OCI-LY7 (cell line): ENCODE results near the gene PHF19. TPM values are rescaled to one million over a fixed set of nuclear protein-coding genes. Genes with fewer than 3 reads are reported as not detected.

Source experiments
- BruUV-seq: library from RNA; stranded (reverse); fragments of 400-500 nt; replicated peaks from 2 replicates; lab custom pipeline; 2021; lab: Mats Ljungman, UMichigan
- CTCF ChIA-PET: fragments of 300-600 bp; sonication (Branson Sonifier 250); formaldehyde crosslinking; loops from one replicate; lab custom pipeline; 2022; ENCODE audit warnings: antibody characterized with exemption; ENCODE audit not compliant: unreplicated experiment; lab: Charles Lee
- POLR2A ChIA-PET: fragments of 300-600 bp; sonication (Branson Sonifier 250); formaldehyde crosslinking; loops from one replicate; lab custom pipeline; 2022; ENCODE audit warnings: antibody characterized with exemption; lab: Charles Lee
- DNase-seq: peaks from one replicate; pipeline ENCODE4 v3.0.0-alpha.2; 2015; ENCODE audit warnings: low spot score
- H2AFZ ChIP-seq: fragments of 200-600 bp; sonication (generic), shearing (Covaris generic); 2 replicates; pipeline ENCODE4 v1.6.1; 2014; ENCODE audit warnings: mild to moderate bottlenecking, antibody characterized with exemption, low read length, moderate library complexity
- H3K27ac ChIP-seq: fragments of 200-600 bp; sonication (generic); 2 replicates; pipeline ENCODE4 v1.5.1; 2014; ENCODE audit warnings: mixed run types, low read depth, mild to moderate bottlenecking, moderate library complexity, low read length, inconsistent platforms; ENCODE audit not compliant: poor library complexity, severe bottlenecking
- H3K36me3 ChIP-seq: fragments of 200-600 bp; sonication (generic); 2 replicates; pipeline ENCODE4 v1.6.1; 2014; ENCODE audit warnings: mild to moderate bottlenecking, antibody characterized with exemption, low read length, moderate library complexity, mixed read lengths; ENCODE audit not compliant: insufficient read depth
- H3K4me1 ChIP-seq: fragments of 200-600 bp; sonication (generic); 2 replicates; pipeline ENCODE4 v1.5.1; 2014; ENCODE audit warnings: mild to moderate bottlenecking, low read length; ENCODE audit not compliant: insufficient read depth, poor library complexity, severe bottlenecking
- H3K4me2 ChIP-seq: fragments of 200-600 bp; sonication (generic); 2 replicates; pipeline ENCODE4 v1.6.1; 2014; ENCODE audit warnings: mild to moderate bottlenecking, low read length
- H3K4me3 ChIP-seq: fragments of 200-600 bp; sonication (generic); 2 replicates; pipeline ENCODE4 v1.5.1; 2014; ENCODE audit warnings: mild to moderate bottlenecking, low read depth, low read length; ENCODE audit not compliant: poor library complexity, severe bottlenecking
- H3K79me2 ChIP-seq: fragments of 200-600 bp; sonication (generic); 2 replicates; pipeline ENCODE4 v1.6.1; 2016; ENCODE audit warnings: low read depth, mild to moderate bottlenecking, low read length, moderate library complexity, mixed read lengths; ENCODE audit not compliant: insufficient read depth
- H3K9me2 ChIP-seq: fragments of 200-600 bp; sonication (generic); 2 replicates; pipeline ENCODE4 v1.6.1; 2016; ENCODE audit warnings: mild to moderate bottlenecking, low read length, mixed read lengths; ENCODE audit not compliant: insufficient read depth
- H3K9me3 ChIP-seq: fragments of 200-600 bp; sonication (generic); 2 replicates; pipeline ENCODE4 v1.6.1; 2014; ENCODE audit warnings: mild to moderate bottlenecking, mixed run types, low read length, mixed read lengths
- H4K20me1 ChIP-seq: fragments of 200-600 bp; sonication (generic); 2 replicates; pipeline ENCODE4 v1.6.1; 2014; ENCODE audit warnings: mild to moderate bottlenecking, antibody characterized with exemption, low read length, moderate library complexity, mixed read lengths; ENCODE audit not compliant: insufficient read depth
- CTCF ChIP-seq: fragments of 200-600 bp; sonication (generic); conservative IDR thresholded peaks from 2 replicates; pipeline ENCODE4 v1.5.1; 2014; ENCODE audit warnings: mild to moderate bottlenecking, antibody characterized with exemption, low read length, moderate library complexity, mixed read lengths
- EZH2phosphoT487 ChIP-seq: fragments of 200-600 bp; sonication (generic); IDR thresholded peaks from 2 replicates; pipeline ENCODE4 v1.6.1; 2018; ENCODE audit warnings: low read depth, borderline replicate concordance, mild to moderate bottlenecking, mixed run types, antibody characterized with exemption, low read length, moderate library complexity, mixed read lengths
- intact Hi-C: fragments of 100-400 bp; cut with micrococcal nuclease; formaldehyde crosslinking; loops from one replicate; pipeline ENCODE4 v1.10.0; 2022; ENCODE audit not compliant: unreplicated experiment
- total RNA-seq, 2 experiments: library from RNA; depleted of rRNA in 1 of 2; stranded (reverse); fragments of >200 nt in 1 of 2; shearing (Covaris generic) in 1 of 2; gene quantifications; 2 replicates each; pipeline ENCODE4 v1.2.3, GENCODE V29; 2014 to 2022

PHF19 gene
- total RNA-seq, 2 experiments from 2014 or later: 102 to 214 TPM

GRCh38 chr9:120841930-120842684 lies 34.9 kb downstream of the PHF19 start:
- peak; percentile 28 for DNase-seq
- peak overlapping the region; percentile 89 for H3K4me2 ChIP-seq
- BruUV-seq: TSS peak; percentile 63
- H3K9me3 ChIP-seq: no peaks in the 10 kb centered on the region
- no peaks in the 10 kb centered on the region for H4K20me1 ChIP-seq
- H3K4me1 ChIP-seq: peaks cover 35% of the 10 kb centered on the region
- peaks cover 45% of the 10 kb centered on the region for H3K36me3 ChIP-seq
- intact Hi-C loops: no loop called here
- TF ChIP-seq CTCF: no peak
- TF ChIP-seq EZH2phosphoT487: no peak
- H2AFZ ChIP-seq: peak overlapping the region; percentile 85
- peak overlapping the region; percentile 59 for H3K27ac ChIP-seq
- H3K9me2 ChIP-seq: no peaks in the 10 kb centered on the region
- POLR2A ChIA-PET: interaction anchor here (0.7 to 1.0 kb wide), 4 partner anchors 14 to 51 kb away, joined by 3 to 5 read pairs (median 4); no protein-coding TSS in a partner anchor
- CTCF ChIA-PET: no interaction called here
- peak overlapping the region; percentile 93 for H3K4me3 ChIP-seq
- peaks cover 58% of the 10 kb centered on the region; the same call in 1 of the 2 replicates for H3K79me2 ChIP-seq

GRCh38 chr9:120839146-120839545 lies 37.8 kb downstream of the PHF19 start:
- TF ChIP-seq CTCF (no peak), EZH2phosphoT487 (no peak)
- no peaks in the 10 kb centered on the region for H3K9me2 ChIP-seq
- intact Hi-C loops: no loop called here
- peaks cover 50% of the 10 kb centered on the region for H3K36me3 ChIP-seq
- no peak overlapping the region for H3K27ac ChIP-seq
- CTCF ChIA-PET: no interaction called here
- BruUV-seq: no TSS peak
- H3K4me3 ChIP-seq: no peak overlapping the region
- no peaks in the 10 kb centered on the region for H4K20me1 ChIP-seq
- POLR2A ChIA-PET: interaction anchor here (0.7 kb wide), 1 partner anchor 11 kb away, joined by 5 read pairs; no protein-coding TSS in a partner anchor
- peaks cover 51% of the 10 kb centered on the region; the same call in 1 of the 2 replicates for H3K79me2 ChIP-seq
- DNase-seq: no peak
- H3K4me2 ChIP-seq: no peak overlapping the region
- H3K9me3 ChIP-seq: no peaks in the 10 kb centered on the region
- no peak overlapping the region for H2AFZ ChIP-seq
- peaks cover 29% of the 10 kb centered on the region for H3K4me1 ChIP-seq

GRCh38 chr9:120837921-120838320 lies 39.1 kb downstream of the PHF19 start:
- intact Hi-C loops: no loop called here

More at GRCh38 chr9:120837921-120838320, 39.1 kb downstream of the PHF19 start:
- H3K9me3 ChIP-seq: no peaks in the 10 kb centered on the region
- no peak for TF ChIP-seq EZH2phosphoT487
- TF ChIP-seq CTCF: no peak
- peaks cover 39% of the 10 kb centered on the region; the same call in 1 of the 2 replicates for H3K79me2 ChIP-seq
- no peak overlapping the region for H3K4me2 ChIP-seq
- H2AFZ ChIP-seq: no peak overlapping the region
- POLR2A ChIA-PET: interaction anchor here (0.5 to 1.1 kb wide), 2 partner anchors 11 to 37 kb away, joined by 3 to 4 read pairs; no protein-coding TSS in a partner anchor
- H3K9me2 ChIP-seq: no peaks in the 10 kb centered on the region
- H3K4me1 ChIP-seq: peaks cover 18% of the 10 kb centered on the region
- no TSS peak for BruUV-seq
- H3K27ac ChIP-seq: no peak overlapping the region
- H3K36me3 ChIP-seq: peaks cover 56% of the 10 kb centered on the region
- DNase-seq: no peak
- H3K4me3 ChIP-seq: no peak overlapping the region
- CTCF ChIA-PET: no interaction called here
- no peaks in the 10 kb centered on the region for H4K20me1 ChIP-seq
